SIG-M5 (cell line): ENCODE results near the gene CAMSAP3.

Experiments used
- DNase-seq: peaks from one replicate; lab custom pipeline; 2025; lab: John Stamatoyannopoulos, UW

The CAMSAP3 gene

DNA sequence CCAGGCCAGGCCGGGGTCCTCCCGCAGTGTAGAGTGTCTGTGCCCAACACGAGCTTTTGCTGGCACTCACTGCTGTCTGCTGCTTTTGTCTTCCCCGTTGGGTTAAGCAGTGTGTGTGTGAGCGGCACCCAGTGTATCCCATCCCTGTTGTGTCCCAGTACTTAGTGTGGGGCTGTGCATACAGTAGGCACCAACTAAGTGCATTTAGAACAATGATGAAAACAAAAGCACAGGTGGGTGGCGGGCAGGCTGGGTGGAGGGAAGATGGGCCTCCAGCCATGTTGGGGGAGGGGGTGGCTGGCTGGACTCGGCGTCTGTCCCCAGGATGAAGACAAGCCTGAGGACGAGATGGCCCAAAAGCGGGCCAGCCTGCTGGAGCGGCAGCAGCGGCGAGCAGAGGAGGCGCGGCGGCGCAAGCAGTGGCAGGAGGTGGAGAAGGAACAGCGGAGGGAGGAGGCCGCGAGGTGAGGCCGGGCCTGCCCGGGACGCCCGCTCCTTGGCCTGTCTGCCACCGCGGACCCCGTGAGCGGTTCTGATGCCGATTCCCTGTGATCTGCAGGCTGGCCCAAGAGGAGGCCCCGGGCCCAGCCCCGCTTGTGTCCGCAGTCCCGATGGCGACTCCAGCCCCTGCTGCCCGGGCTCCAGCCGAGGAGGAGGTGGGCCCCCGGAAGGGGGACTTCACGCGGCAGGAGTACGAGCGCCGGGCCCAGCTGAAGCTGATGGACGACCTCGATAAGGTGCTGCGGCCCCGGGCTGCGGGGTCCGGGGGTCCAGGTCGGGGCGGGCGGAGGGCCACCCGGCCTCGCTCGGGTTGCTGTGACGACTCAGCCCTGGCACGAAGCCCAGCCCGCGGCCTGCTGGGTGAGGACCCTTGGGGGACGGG is 19.4 kb downstream of the CAMSAP3 start:
- DNase-seq = no peak

DNA sequence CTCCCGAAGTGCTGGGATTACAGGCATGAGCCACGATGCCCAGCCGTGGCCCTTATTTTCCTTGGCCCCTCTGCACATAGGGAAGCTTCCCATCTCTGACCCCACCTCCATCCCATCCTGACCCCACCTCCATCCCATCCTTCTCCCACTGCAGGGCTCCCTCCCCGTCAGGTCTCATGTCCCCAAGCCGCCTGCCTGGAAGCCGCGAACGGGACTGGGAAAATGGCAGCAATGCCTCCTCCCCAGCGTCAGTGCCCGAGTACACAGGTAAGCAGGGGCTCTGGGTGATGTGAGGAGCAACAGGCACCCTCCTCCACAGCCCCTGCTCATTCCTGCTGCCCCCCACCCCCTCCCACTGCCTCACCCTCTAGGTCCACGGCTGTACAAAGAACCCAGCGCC is 21.5 kb downstream of the CAMSAP3 start:
- DNase-seq = no peak

DNA sequence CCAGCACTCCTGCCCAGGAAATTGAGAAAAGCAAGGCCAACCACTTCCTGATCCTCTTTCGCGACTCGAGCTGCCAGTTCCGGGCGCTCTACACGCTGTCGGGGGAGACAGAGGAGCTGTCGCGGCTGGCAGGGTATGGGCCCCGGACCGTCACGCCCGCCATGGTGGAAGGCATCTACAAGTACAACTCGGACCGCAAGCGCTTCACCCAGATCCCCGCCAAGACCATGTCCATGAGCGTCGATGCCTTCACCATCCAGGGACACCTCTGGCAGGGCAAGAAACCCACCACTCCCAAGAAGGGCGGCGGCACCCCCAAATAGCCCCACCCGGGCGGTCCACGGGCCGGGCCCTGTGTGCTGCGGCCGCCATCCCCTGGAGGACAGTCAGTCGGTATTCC is 22.1 kb downstream of the CAMSAP3 start:
- DNase-seq = no peak

DNA sequence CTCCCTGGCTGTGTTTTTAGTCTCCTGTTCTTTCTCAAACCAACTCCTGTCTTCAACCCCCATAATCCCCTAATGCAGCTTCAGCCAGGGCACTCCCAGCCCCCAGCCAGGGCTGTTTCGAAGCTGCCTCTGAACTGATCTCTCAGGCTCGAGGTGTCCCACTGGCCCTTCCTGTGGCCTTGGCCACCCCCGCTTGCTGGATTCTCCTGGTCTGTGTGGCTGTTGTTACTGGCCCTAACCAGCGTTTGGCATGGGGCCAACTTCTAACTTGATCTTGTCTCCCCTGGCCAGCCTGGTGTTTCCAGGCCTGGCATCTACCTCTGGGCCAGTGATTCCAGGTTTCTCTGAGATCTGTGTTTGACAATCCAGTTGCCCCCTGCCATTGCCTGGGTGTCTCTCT is 22.7 kb downstream of the CAMSAP3 start:
- no peak for DNase-seq

DNA sequence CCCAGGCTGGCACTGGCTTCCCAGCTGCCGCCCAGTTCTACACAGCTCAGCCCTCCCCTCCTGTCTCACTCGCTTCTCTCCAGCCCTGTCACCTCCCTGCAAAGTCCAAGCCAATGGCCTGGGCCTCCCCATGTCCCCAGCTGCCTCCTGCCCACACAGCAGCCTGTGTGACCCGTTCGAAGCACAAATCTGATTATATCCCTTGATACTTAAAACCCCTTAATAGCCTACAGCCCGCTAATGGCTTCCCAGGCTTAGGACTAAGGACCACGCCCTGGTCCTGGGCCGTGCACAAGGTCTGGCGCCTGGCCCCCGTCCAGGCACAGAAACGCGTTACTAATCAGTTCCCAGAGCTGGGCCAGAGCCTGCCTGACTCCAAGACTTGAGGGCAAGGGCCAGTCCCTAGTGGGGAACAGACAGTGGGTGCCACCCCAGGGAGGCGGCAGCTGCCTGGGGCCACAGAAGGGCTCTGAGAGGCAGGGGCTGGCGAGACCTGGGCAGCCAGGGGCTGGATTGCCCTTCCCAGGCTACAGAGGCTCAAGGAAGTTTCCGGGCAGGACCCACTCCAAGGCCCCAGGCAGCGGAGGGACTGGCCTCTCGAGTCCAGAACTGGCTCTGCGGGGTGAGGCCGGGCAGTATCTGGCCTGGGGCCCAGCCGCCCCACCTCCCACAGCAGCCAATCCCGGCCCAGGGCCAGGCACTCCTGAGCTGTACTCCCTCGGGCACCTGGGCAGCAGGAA is 23.3 kb downstream of the CAMSAP3 start:
- DNase-seq = no peak

DNA sequence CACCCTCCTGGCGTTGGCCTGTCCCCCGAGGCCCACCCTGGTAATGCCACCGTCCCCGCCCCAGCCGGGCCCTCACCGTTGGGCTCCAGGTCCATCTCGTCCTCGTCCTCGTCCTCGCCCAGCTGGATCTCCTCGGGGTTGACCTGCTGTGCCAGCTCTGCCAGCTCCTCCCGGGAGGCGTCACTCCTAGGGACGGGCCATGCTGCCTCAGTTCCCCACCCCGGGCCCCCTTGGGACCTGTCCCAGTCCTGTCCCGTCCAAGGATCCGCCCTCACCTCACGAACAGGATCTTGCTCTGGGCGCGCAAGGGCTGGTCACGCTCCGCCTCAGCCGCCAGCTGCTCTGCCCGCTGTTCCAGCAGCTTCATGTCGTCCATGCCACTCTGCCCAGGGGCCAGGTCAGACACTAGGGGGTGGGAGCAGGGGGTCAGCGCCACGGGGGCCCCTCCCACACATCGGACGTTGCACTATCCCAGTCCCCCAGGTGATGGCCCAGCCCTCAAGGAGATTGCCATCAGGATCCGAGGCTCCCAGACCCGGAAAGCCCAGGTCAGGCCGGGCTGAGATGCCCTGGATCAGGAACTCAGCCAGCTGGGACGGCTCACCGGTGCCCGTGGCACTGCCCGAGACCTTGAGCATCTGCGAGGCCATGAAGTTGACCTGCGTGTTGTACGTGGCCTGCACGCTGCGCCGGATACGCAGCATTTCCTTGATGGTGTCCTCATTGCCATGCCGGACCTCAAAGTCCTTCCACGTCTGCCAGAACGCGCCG is 24.2 kb downstream of the CAMSAP3 start:
- DNase-seq = no peak

DNA sequence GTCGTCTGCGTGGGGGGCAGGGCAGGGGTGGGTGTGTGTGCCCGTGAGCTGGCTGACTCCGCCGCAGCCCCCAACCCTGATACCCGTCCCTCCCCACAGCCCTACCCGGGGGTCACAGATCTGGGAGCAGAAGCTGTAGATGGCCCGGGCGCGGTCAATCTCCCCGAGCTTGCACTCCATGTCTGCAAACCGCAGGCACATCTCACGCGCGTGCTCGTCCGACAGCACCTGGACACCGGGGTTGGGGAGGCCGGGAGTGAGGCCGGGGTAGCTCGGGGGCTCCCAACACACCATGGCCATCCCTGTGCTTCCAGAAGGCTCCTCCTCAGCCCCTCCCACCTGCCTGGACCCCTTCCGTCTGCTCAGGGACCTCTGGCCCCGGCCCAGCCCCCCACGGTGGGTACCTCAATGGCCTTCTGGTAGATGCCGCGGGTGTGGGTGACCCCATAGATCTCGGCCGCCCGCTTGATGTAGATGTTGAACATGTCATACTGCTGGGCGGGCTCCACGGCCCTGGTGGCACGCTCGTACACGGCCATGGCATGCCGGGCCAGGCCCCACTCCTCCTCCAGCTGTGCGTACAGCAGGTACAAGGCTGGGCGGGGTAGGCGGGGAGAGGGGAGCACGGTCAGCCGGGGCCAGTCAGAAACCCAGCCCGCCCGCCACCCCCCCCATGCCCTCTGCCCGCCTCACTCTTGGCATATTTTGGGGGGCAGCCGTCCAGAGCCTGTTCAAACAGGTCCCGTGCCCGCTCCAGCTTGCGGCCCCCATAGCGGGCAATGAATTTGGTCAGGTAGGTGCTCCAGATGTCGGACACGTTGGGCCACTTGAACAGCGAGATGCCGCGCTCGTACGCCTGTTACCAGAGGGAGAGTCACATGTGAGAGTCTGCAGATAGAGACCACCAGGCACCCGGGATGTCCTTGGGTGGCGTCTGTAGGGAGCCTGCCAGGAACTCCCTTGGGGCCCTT is 25.1 kb downstream of the CAMSAP3 start:
- no peak for DNase-seq

DNA sequence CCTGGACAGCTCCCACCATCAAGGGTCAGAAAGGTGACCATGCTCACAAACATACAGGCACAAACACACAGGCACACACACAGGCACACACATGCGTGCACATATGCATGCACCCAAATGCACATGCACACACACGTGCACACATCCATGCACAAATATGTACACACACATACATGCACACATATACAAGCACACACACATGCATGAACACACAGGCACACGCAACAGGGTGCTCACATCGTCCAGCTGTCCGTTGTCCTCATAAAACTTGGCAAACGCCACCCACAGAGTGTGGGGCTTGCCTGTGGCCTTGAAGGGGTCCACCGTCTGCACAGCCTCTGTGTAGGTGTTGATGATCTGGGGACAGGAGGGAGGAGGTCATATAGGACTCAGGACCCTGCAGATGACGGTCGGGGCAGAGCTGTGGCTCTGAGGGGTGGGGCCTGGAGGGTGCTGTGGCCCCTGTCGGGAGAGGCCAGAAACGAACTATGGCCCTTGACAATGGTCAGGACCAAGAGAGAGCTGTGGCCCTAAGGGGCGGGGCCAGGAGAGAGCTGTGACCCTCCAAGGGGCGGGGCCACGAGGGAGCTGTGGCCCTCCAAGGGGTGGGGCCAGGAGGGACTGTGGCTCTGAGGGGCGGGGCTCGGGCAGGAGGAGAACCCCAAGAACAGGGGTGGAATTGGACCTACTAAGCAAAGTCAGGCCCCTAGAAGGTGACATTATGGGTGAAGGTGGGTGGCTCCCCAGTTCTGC is 27.4 kb downstream of the CAMSAP3 start:
- DNase-seq = no peak

DNA sequence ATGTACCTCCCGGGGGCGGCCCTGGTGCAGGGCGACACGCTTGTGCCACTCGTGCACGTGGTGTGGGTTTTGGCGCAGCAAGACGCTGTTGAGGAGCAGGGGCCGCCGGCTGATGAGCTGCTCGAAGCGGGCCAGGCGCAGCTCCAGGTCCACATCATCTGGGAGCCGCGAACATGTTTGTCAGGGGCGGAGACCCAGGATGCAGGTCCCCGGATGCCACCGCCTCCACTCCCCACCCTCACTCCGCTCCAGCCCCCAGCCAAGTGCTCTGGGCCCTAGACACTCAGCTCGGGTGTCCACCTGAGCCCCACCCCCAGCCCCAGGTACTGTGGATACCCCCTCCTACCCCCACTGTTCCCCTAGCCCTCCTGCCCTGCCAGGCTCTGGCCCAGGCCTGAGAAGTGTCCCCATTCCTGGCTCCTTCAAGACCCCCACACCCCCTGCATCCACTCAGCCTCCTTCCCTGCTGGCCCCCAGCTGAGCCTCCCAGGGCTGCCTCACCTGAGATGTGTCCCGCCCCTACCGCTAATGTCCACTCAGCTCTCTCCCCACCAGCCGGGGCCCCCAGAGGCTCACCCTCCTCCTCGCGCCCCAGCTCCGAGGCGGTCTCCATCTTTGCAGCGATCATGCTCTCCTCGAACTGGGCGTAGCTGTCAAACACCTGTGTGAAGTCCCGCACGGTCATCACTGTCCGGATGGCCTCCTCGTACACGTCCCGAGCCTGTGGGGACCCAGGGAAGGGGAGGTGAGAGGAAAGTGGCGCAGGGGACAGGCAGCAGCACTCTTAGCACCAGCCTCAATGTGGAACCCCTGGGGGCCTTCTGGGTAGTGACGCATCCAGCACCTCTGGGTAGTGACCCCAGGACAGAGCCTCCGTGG is 28.3 kb downstream of the CAMSAP3 start:
- no peak for DNase-seq

DNA sequence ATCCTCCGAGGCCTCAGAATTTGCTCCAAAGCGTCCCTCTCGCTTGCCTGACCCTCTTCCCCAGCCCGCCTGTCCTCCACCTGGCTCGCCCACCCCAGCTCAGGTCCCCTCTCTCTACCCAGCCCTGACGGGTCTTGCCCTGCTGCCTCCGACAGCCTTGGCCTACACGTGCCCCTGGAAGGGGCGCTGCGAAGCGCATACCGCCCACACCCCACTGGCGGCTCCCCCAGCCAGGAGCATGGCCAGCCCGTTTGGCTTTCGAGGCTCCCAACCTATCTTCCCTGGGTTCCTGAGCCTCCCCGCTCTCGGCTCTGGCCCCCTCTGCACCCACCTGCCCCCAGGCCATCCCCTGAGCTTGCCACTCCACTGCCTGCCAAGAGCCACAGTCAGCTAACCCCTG is 29.1 kb downstream of the CAMSAP3 start:
- DNase-seq = no peak

DNA sequence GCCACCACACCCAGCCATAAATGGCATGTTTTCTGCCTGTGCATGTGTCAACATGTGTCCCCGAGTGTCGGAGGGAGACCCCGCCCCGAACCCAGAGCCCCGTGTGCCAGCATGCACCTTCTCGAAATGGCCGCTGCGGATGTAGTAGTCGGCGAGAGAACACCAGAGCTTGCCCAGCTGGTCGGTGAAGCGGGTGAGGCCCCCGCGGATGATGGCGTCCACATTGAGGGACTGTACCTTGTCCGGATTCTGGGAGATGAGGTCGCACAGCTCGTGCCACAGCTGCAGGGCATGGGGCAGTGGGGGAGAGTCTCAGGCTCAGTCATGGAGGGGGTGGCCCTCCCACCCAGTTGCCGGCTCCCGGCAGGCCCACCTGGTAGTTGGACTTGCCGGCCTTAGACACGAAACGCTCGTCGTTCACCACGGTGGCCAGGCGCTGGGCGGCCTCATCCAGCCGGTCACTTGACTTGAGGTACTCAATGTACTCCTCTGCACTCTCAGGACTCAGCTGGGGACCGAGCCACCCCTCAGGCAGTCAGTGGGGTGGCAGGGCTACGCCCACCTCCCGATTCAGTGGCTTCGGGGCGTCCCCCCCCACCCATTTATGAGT is 30.2 kb downstream of the CAMSAP3 start:
- no peak for DNase-seq

DNA sequence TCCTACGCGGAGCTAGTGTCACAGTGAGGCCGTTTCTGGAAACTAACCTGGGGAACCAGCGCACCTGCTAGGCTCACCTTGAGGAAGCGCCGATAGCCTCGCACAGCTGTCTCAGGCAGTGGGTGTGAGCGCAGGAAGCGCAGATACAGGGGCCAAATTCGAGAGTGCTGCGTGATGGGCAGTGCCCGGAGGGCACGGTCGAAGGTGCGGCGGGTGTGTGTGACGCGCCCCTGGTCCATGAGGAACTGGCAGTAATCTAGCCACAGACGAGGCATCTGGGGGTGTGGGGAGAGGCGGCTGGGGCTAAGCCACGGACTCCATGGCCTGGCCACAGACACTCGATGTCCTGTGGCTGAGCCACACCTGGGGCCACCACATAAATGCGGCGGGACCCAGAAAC is 31.5 kb downstream of the CAMSAP3 start:
- DNase-seq = no peak

DNA sequence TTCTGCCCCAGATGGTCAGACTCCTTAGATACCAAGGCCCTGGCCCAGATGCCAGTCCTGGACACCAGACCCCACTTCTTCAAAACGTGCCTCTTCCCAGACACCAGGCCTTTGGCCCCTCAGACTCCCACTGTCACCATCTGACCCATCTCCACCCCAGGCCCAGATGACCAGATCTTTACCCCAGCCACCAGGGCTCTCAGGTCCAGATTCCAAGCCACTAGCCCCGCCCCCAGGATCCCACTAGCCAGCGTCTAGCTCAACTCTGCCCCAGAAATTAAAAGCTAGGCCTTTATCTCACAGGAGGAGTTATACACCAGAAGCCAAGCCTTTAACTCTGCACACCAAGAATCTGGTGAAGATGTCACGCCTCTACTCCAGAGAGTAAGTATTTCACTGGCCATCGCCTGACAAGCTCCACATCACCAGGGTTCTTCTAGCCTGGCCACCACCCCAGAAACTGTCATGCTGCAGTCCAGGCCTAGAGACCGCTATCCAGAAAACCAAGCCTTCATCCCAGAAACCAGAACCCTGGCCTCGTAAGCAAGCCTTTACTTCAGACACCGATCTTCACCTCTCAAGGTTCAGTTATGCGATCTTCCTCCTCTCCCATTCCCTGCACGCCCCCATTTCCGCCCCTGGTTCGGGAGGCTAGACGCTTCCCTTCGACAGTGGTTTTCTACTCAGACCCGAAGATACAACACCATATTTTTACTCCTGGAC is 33.1 kb downstream of the CAMSAP3 start:
- no peak for DNase-seq

DNA sequence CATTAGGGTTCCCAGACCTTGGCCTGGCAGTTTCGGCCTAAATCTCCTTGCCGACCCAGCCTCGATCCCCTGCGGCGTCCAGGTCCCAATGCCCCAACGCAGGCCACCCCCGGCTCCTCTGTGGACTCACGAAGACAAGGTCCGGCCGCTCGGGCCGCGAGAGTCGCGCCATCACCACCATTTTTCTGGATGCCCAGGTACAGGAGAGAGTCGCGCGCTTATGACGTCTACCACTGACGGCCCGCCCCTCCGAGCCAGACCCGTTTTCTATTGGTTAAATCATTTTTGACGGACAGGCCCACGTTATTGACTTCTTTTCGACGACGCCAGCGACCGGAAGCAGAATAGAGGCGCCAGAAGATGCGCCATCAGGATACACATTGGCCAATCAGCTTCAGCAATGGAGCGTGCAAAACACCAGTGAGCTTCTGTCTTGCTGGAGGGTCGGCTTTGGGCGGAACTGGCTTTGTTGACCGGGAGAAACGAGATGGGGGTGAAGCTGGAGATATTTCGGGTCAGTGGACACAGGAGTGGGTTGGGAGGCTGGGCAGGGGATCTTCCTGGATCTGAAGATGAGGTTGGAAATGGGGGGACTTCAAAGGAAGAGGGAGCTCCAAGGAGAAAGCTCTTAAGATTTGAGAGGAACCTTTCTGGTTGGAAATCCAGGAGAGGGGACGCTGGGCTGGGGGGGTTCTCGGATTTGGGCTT is 33.8 kb downstream of the CAMSAP3 start, which contains the start of the genes PET100 and XAB2:
PET100 (plus strand) TSS at position 447 of the 708 bp plus-strand sequence; CDS start at position 488, 41 bp downstream.
XAB2 (minus strand) TSS at position 199 of the 708 bp plus-strand sequence; CDS start at position 181, 18 bp downstream.
- DNase-seq = peak; percentile 93

DNA sequence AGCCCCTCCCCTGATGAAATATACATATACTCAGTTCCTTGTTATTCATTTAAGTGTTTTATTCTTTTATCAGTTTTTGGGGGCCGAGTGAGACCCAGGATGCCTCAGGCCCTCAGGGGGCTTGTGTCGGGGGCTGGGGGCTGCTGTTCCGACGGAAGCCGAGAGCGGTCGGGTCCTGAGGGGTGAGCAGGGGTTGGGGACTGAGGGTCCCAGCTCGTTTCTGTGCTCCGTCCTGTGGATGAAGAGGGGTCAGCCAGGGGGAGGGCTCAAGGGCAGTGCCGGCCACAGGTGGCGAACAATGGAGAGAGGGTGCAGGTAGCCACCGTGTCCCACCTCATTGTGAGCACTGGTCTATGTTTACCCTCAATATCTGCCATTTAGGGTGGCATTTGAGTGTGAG is 35.9 kb downstream of the CAMSAP3 start:
- DNase-seq = no peak

DNA sequence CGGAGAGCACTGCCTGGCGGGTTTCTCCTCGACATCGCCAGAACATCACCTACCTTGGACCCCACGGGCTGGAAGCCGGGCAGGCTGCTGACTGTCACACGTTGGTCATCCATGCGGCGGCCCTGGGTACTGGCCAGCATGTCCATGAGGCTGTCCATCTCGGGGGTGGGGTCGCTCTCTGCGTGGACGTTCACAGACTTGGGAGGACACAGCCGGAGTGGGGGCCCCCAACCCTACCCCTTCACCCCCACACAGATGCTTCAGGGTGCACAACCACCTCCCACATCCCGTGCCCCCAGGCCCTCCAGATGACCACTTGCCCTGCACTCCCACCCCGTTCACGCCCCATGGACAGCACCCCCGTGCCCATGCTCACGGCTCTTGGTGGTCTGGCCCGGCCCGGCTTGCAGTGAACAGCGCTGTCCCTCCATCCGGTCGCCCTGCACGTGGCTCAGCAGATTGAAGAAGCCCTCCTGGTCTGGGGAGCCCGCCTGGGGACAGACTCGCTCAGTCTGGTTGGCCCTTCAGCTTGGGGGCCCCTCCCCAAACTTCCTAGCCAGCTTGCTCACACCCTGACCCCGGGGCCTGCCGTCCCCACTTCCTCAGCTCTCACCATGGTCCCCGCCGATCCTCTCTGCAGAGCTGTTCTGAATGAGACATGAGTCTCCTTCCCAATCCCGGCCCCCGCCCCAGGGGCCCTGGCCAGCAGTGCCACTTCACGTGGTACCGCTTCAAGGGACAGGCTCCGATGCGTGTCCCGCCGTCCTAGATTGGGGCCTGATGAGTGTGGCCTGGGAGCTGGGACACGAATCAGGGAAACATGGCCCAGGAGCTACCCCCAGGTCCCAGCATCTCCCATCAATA is 36.9 kb downstream of the CAMSAP3 start:
- no peak for DNase-seq

DNA sequence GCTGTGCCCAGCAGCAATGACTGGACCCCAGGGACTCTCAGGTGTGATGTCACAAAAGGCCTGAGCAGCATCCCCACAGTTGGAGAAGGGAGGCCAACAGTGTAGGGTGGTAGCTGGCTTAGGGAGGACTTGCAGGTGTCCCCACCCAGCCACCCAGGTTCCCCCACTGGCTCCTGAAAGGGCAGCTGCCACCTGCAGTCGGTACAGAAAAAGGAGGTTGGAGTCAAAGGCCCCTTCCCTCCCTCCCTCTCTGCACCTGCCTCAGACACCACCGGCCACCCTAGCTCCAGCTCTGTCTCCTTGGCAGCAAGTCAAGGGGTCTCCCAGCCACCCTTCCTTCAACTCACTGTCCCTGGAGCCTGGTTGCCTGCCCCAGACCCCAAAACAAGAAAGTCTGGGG is 38.0 kb downstream of the CAMSAP3 start, which contains the start of gene PCP2:
PCP2 (minus strand) TSS at position 22 of the 400 bp plus-strand sequence. CDS start 262 bp downstream, outside the sequence.
- DNase-seq = no peak
